ENCODE data around the gene FGF19. TPM values are rescaled to one million over a fixed set of nuclear protein-coding genes. Genes with fewer than 3 reads are reported as not detected.

The FGF19 gene
- total RNA-seq, 1 experiment from 2014 or later: not detected

- no peak for DNase-seq (ENCODE audit: low read depth)
These were observed 31.9 kb downstream of the FGF19 start for GRCh38 chr11:69671734-69672465.

GRCh38 chr11:69670158-69670845, 33.5 kb downstream of the FGF19 start:
- DNase-seq (ENCODE audit: low read depth): peak; percentile 64

- no peak for DNase-seq (ENCODE audit: low read depth)
These were observed 34.3 kb downstream of the FGF19 start for GRCh38 chr11:69669486-69669885.

GRCh38 chr11:69667619-69668604, 35.9 kb downstream of the FGF19 start:
- DNase-seq (ENCODE audit: low read depth): no peak

- no peak for DNase-seq (ENCODE audit: low read depth)
These were observed 36.9 kb downstream of the FGF19 start for GRCh38 chr11:69666752-69667536.

GRCh38 chr11:69666261-69666660, 37.6 kb downstream of the FGF19 start:
- DNase-seq (ENCODE audit: low read depth): no peak

- no peak for DNase-seq (ENCODE audit: low read depth)
These were observed 38.2 kb downstream of the FGF19 start for GRCh38 chr11:69665669-69666068.

GRCh38 chr11:69664901-69665300, 38.9 kb downstream of the FGF19 start:
- DNase-seq (ENCODE audit: low read depth): no peak

- DNase-seq (ENCODE audit: low read depth): no peak
These were observed 39.6 kb downstream of the FGF19 start for GRCh38 chr11:69664103-69664775.

GRCh38 chr11:69663326-69663725, 40.5 kb downstream of the FGF19 start:
- DNase-seq (ENCODE audit: low read depth): no peak

GRCh38 chr11:69662806-69663205, 41.0 kb downstream of the FGF19 start:
- DNase-seq (ENCODE audit: low read depth): no peak

- DNase-seq (ENCODE audit: low read depth): no peak
These were observed 41.7 kb downstream of the FGF19 start for GRCh38 chr11:69662021-69662698.

- DNase-seq (ENCODE audit: low read depth): no peak
These were observed 42.5 kb downstream of the FGF19 start for GRCh38 chr11:69661413-69661715.

GRCh38 chr11:69660001-69660500, 43.8 kb downstream of the FGF19 start:
- no peak for DNase-seq (ENCODE audit: low read depth)

GRCh38 chr11:69659591-69659990, 44.2 kb downstream of the FGF19 start:
- no peak for DNase-seq (ENCODE audit: low read depth)

GRCh38 chr11:69658626-69659450, 45.0 kb downstream of the FGF19 start:
- DNase-seq (ENCODE audit: low read depth): no peak

- no peak for DNase-seq (ENCODE audit: low read depth)
These were observed 45.8 kb downstream of the FGF19 start for GRCh38 chr11:69657911-69658625.

GRCh38 chr11:69657456-69657910, 46.3 kb downstream of the FGF19 start:
- no peak for DNase-seq (ENCODE audit: low read depth)
